Inflammatory macrophage treated with lipopolysaccharide for 4 hours (primary cell): Measurements from ENCODE around the gene KIF5C.
A peak's percentile ranks its signal among the peaks of the same experiment; 100 is the strongest.
"Not testable (repeated sequence)": the region's sequence is repeated elsewhere in the genome, so short reads cannot be mapped to it uniquely, and the experiment has no call there.

ENCODE experiments used
- DNase-seq: peaks from one replicate; pipeline ENCODE4 v3.0.0-alpha.2; 2020

The KIF5C gene

GRCh38 chr2:148874868-148875341 is at the start of gene KIF5C:
Gene KIF5C, plus strand, starts transcription at chr2:148875227. Its CDS starts 391 bp downstream, at chr2:148875618.
- peak; percentile 37 for DNase-seq

- DNase-seq: no peak
Observed at GRCh38 chr2:148826791-148827190, 48.2 kb upstream of the KIF5C start.

- DNase-seq: no peak
Observed at GRCh38 chr2:148828941-148829340, 46.1 kb upstream of the KIF5C start.

- no peak for DNase-seq
Observed at GRCh38 chr2:148829618-148830017, 45.4 kb upstream of the KIF5C start.

- DNase-seq: no peak
Observed at GRCh38 chr2:148832637-148833036, 42.4 kb upstream of the KIF5C start.

- no peak for DNase-seq
Observed at GRCh38 chr2:148842050-148842449, 33.0 kb upstream of the KIF5C start.

GRCh38 chr2:148848146-148848545 is 26.9 kb upstream of the KIF5C start:
- no peak for DNase-seq

GRCh38 chr2:148853458-148853857 is 21.6 kb upstream of the KIF5C start:
- DNase-seq: no peak

- no peak for DNase-seq
Observed at GRCh38 chr2:148860037-148860436, 15.0 kb upstream of the KIF5C start.

- DNase-seq: no peak
Observed at GRCh38 chr2:148861367-148861766, 13.7 kb upstream of the KIF5C start.

- not testable (repeated sequence) for DNase-seq
Observed at GRCh38 chr2:148862478-148862877, 12.5 kb upstream of the KIF5C start.

GRCh38 chr2:148865512-148865911 is 9.5 kb upstream of the KIF5C start:
- DNase-seq: no peak

- DNase-seq: no peak
Observed at GRCh38 chr2:148866091-148866490, 8.9 kb upstream of the KIF5C start.

GRCh38 chr2:148867079-148867769 is 7.8 kb upstream of the KIF5C start:
- DNase-seq: no peak

GRCh38 chr2:148875387-148876051 is 492 bp downstream of the KIF5C start:
- DNase-seq: no peak

GRCh38 chr2:148876202-148876594 is 1.2 kb downstream of the KIF5C start:
- no peak for DNase-seq

GRCh38 chr2:148876595-148877402 is 1.8 kb downstream of the KIF5C start:
- DNase-seq: no peak

- no peak for DNase-seq
Observed at GRCh38 chr2:148877403-148877740, 2.3 kb downstream of the KIF5C start.

- no peak for DNase-seq
Observed at GRCh38 chr2:148880636-148881035, 5.6 kb downstream of the KIF5C start.

GRCh38 chr2:148882051-148882450 is 7.0 kb downstream of the KIF5C start:
- no peak for DNase-seq

- no peak for DNase-seq
Observed at GRCh38 chr2:148885209-148885608, 10.2 kb downstream of the KIF5C start.

- DNase-seq: no peak
Observed at GRCh38 chr2:148885988-148886387, 11.0 kb downstream of the KIF5C start.

- DNase-seq: no peak
Observed at GRCh38 chr2:148887350-148888002, 12.4 kb downstream of the KIF5C start.
